Measurements from ENCODE around the gene SLX4IP.

Gene SLX4IP

GRCh38 chr20:10637563-10637962 is 202.5 kb downstream of the SLX4IP start:
- no peak for DNase-seq

GRCh38 chr20:10639077-10639736 is 204.1 kb downstream of the SLX4IP start:
- no peak for DNase-seq

GRCh38 chr20:10639737-10640556 is 204.8 kb downstream of the SLX4IP start:
- no peak for DNase-seq

GRCh38 chr20:10640897-10641296 is 205.8 kb downstream of the SLX4IP start:
- no peak for DNase-seq

GRCh38 chr20:10641467-10641866 is 206.4 kb downstream of the SLX4IP start:
- no peak for DNase-seq

- DNase-seq, result no peak
These were observed 206.8 kb downstream of the SLX4IP start for GRCh38 chr20:10641893-10642292.

GRCh38 chr20:10642856-10643559 is 207.9 kb downstream of the SLX4IP start:
- DNase-seq, result no peak

- DNase-seq, result no peak
These were observed 208.4 kb downstream of the SLX4IP start for GRCh38 chr20:10643560-10643873.

GRCh38 chr20:10644458-10645204 is 209.5 kb downstream of the SLX4IP start:
- DNase-seq, result no peak

GRCh38 chr20:10645205-10645570 is 210.1 kb downstream of the SLX4IP start:
- DNase-seq, result no peak

- DNase-seq, result no peak
These were observed 210.9 kb downstream of the SLX4IP start for GRCh38 chr20:10646006-10646405.

GRCh38 chr20:10646886-10647420 is 211.8 kb downstream of the SLX4IP start:
- DNase-seq, result no peak

- DNase-seq, result no peak
These were observed 212.4 kb downstream of the SLX4IP start for GRCh38 chr20:10647471-10647870.

GRCh38 chr20:10647909-10648308 is 212.8 kb downstream of the SLX4IP start:
- DNase-seq, result no peak

- DNase-seq, result no peak
These were observed 213.5 kb downstream of the SLX4IP start for GRCh38 chr20:10648651-10649050.

GRCh38 chr20:10649080-10649796 is 214.1 kb downstream of the SLX4IP start:
- no peak for DNase-seq

- no peak for DNase-seq
These were observed 214.7 kb downstream of the SLX4IP start for GRCh38 chr20:10649797-10650160.

- no peak for DNase-seq
These were observed 216.3 kb downstream of the SLX4IP start for GRCh38 chr20:10651227-10651990.

GRCh38 chr20:10652185-10652584 is 217.1 kb downstream of the SLX4IP start:
- no peak for DNase-seq

- no peak for DNase-seq
These were observed 217.7 kb downstream of the SLX4IP start for GRCh38 chr20:10652660-10653261.

Measured in inflammatory macrophage (primary cell).